ENCODE results near the gene STK4.

Gene STK4

GRCh38 chr20:45087814-45088213 is 121.5 kb downstream of the STK4 start:
- no peak overlapping the region for H3K4me3 ChIP-seq (ENCODE audit: low read depth, low read length)

GRCh38 chr20:45088247-45088646 is 121.9 kb downstream of the STK4 start:
- Histone ChIP-seq H3K27ac (ENCODE audit: low read depth, low read length) (no peak overlapping the region), H3K36me3 (ENCODE audit: control insufficient read depth, insufficient read depth, low read length) (no peaks in the 10 kb centered on the region), H3K4me3 (ENCODE audit: low read depth, low read length) (no peak overlapping the region), H3K9ac (ENCODE audit: low read depth, low read length) (no peak overlapping the region), H3K9me3 (ENCODE audit: control insufficient read depth, insufficient read depth, low read length) (no peaks in the 10 kb centered on the region), H3K27me3 (ENCODE audit: control insufficient read depth, insufficient read depth, low read length) (no peaks in the 10 kb centered on the region), H3K4me1 (ENCODE audit: control insufficient read depth, insufficient read depth, low read length) (0 out of 2 replicates have a peak, but pooled peaks cover 8% of the 10 kb centered on the region)

More at GRCh38 chr20:45087814-45088213, 121.5 kb downstream of the STK4 start:
- Histone ChIP-seq H3K9ac (ENCODE audit: low read depth, low read length) (no peak overlapping the region), H3K4me1 (ENCODE audit: control insufficient read depth, insufficient read depth, low read length) (0 out of 2 replicates have a peak, but pooled peaks cover 8% of the 10 kb centered on the region), H3K27ac (ENCODE audit: low read depth, low read length) (no peak overlapping the region), H3K36me3 (ENCODE audit: control insufficient read depth, insufficient read depth, low read length) (no peaks in the 10 kb centered on the region), H3K9me3 (ENCODE audit: control insufficient read depth, insufficient read depth, low read length) (no peaks in the 10 kb centered on the region), H3K27me3 (ENCODE audit: control insufficient read depth, insufficient read depth, low read length) (no peaks in the 10 kb centered on the region)

GRCh38 chr20:45090481-45090880 is 124.2 kb downstream of the STK4 start:
- Histone ChIP-seq H3K9ac (ENCODE audit: low read depth, low read length) (no peak overlapping the region), H3K36me3 (ENCODE audit: control insufficient read depth, insufficient read depth, low read length) (no peaks in the 10 kb centered on the region), H3K27me3 (ENCODE audit: control insufficient read depth, insufficient read depth, low read length) (no peaks in the 10 kb centered on the region), H3K4me3 (ENCODE audit: low read depth, low read length) (no peak overlapping the region), H3K27ac (ENCODE audit: low read depth, low read length) (no peak overlapping the region), H3K4me1 (ENCODE audit: control insufficient read depth, insufficient read depth, low read length) (peaks cover 9% of the 10 kb centered on the region; the same call in 1 of the 2 replicates), H3K9me3 (ENCODE audit: control insufficient read depth, insufficient read depth, low read length) (no peaks in the 10 kb centered on the region)

GRCh38 chr20:45091366-45091765 is 125.1 kb downstream of the STK4 start:
- Histone ChIP-seq H3K27me3 (ENCODE audit: control insufficient read depth, insufficient read depth, low read length) (0 out of 2 replicates have a peak, but pooled peaks cover 2% of the 10 kb centered on the region), H3K4me1 (ENCODE audit: control insufficient read depth, insufficient read depth, low read length) (peaks cover 11% of the 10 kb centered on the region; the same call in 1 of the 2 replicates), H3K27ac (ENCODE audit: low read depth, low read length) (no peak overlapping the region), H3K4me3 (ENCODE audit: low read depth, low read length) (no peak overlapping the region), H3K36me3 (ENCODE audit: control insufficient read depth, insufficient read depth, low read length) (no peaks in the 10 kb centered on the region), H3K9me3 (ENCODE audit: control insufficient read depth, insufficient read depth, low read length) (no peaks in the 10 kb centered on the region), H3K9ac (ENCODE audit: low read depth, low read length) (no peak overlapping the region)

GRCh38 chr20:45092898-45093297 is 126.6 kb downstream of the STK4 start:
- H3K4me1 ChIP-seq (ENCODE audit: control insufficient read depth, insufficient read depth, low read length) = peaks cover 8% of the 10 kb centered on the region; the same call in 1 of the 2 replicates
- no peak overlapping the region for H3K9ac ChIP-seq (ENCODE audit: low read depth, low read length)
- H3K27me3 ChIP-seq (ENCODE audit: control insufficient read depth, insufficient read depth, low read length) = peaks cover 15% of the 10 kb centered on the region
- H3K27ac ChIP-seq (ENCODE audit: low read depth, low read length) = no peak overlapping the region
- no peaks in the 10 kb centered on the region for H3K9me3 ChIP-seq (ENCODE audit: control insufficient read depth, insufficient read depth, low read length)
- H3K4me3 ChIP-seq (ENCODE audit: low read depth, low read length) = no peak overlapping the region
- H3K36me3 ChIP-seq (ENCODE audit: control insufficient read depth, insufficient read depth, low read length) = no peaks in the 10 kb centered on the region

- H3K36me3 ChIP-seq (ENCODE audit: control insufficient read depth, insufficient read depth, low read length) = no peaks in the 10 kb centered on the region
- H3K9ac ChIP-seq (ENCODE audit: low read depth, low read length) = no peak overlapping the region
- H3K4me3 ChIP-seq (ENCODE audit: low read depth, low read length) = no peak overlapping the region
- H3K27me3 ChIP-seq (ENCODE audit: control insufficient read depth, insufficient read depth, low read length) = peaks cover 27% of the 10 kb centered on the region
- H3K4me1 ChIP-seq (ENCODE audit: control insufficient read depth, insufficient read depth, low read length) = peaks cover 6% of the 10 kb centered on the region
- H3K9me3 ChIP-seq (ENCODE audit: control insufficient read depth, insufficient read depth, low read length) = no peaks in the 10 kb centered on the region
- no peak overlapping the region for H3K27ac ChIP-seq (ENCODE audit: low read depth, low read length)
These were observed 127.9 kb downstream of the STK4 start for GRCh38 chr20:45094201-45094600.

- H3K9me3 ChIP-seq (ENCODE audit: control insufficient read depth, insufficient read depth, low read length) = no peaks in the 10 kb centered on the region
- peaks cover 35% of the 10 kb centered on the region for H3K27me3 ChIP-seq (ENCODE audit: control insufficient read depth, insufficient read depth, low read length)
- no peaks in the 10 kb centered on the region for H3K36me3 ChIP-seq (ENCODE audit: control insufficient read depth, insufficient read depth, low read length)
- H3K4me1 ChIP-seq (ENCODE audit: control insufficient read depth, insufficient read depth, low read length) = peaks cover 6% of the 10 kb centered on the region
- H3K27ac ChIP-seq (ENCODE audit: low read depth, low read length) = no peak overlapping the region
- no peak overlapping the region for H3K9ac ChIP-seq (ENCODE audit: low read depth, low read length)
- H3K4me3 ChIP-seq (ENCODE audit: low read depth, low read length) = no peak overlapping the region
These were observed 128.7 kb downstream of the STK4 start for GRCh38 chr20:45094864-45095574.

GRCh38 chr20:45095805-45096238 is 129.5 kb downstream of the STK4 start:
- H3K9me3 ChIP-seq (ENCODE audit: control insufficient read depth, insufficient read depth, low read length) = no peaks in the 10 kb centered on the region
- peaks cover 43% of the 10 kb centered on the region for H3K27me3 ChIP-seq (ENCODE audit: control insufficient read depth, insufficient read depth, low read length)
- no peak overlapping the region for H3K27ac ChIP-seq (ENCODE audit: low read depth, low read length)
- no peak overlapping the region for H3K9ac ChIP-seq (ENCODE audit: low read depth, low read length)
- H3K4me3 ChIP-seq (ENCODE audit: low read depth, low read length) = no peak overlapping the region
- H3K36me3 ChIP-seq (ENCODE audit: control insufficient read depth, insufficient read depth, low read length) = no peaks in the 10 kb centered on the region
- H3K4me1 ChIP-seq (ENCODE audit: control insufficient read depth, insufficient read depth, low read length) = peaks cover 6% of the 10 kb centered on the region

- Histone ChIP-seq H3K4me1 (ENCODE audit: control insufficient read depth, insufficient read depth, low read length) (peaks cover 11% of the 10 kb centered on the region), H3K9me3 (ENCODE audit: control insufficient read depth, insufficient read depth, low read length) (no peaks in the 10 kb centered on the region), H3K9ac (ENCODE audit: low read depth, low read length) (no peak overlapping the region), H3K27me3 (ENCODE audit: control insufficient read depth, insufficient read depth, low read length) (peaks cover 50% of the 10 kb centered on the region), H3K4me3 (ENCODE audit: low read depth, low read length) (no peak overlapping the region), H3K36me3 (ENCODE audit: control insufficient read depth, insufficient read depth, low read length) (no peaks in the 10 kb centered on the region), H3K27ac (ENCODE audit: low read depth, low read length) (no peak overlapping the region)
These were observed 130.5 kb downstream of the STK4 start for GRCh38 chr20:45096781-45097180.

GRCh38 chr20:45097485-45098102 is 131.3 kb downstream of the STK4 start:
- H3K27me3 ChIP-seq (ENCODE audit: control insufficient read depth, insufficient read depth, low read length) = peaks cover 50% of the 10 kb centered on the region
- no peak overlapping the region for H3K27ac ChIP-seq (ENCODE audit: low read depth, low read length)
- no peaks in the 10 kb centered on the region for H3K9me3 ChIP-seq (ENCODE audit: control insufficient read depth, insufficient read depth, low read length)
- H3K36me3 ChIP-seq (ENCODE audit: control insufficient read depth, insufficient read depth, low read length) = no peaks in the 10 kb centered on the region
- no peak overlapping the region for H3K9ac ChIP-seq (ENCODE audit: low read depth, low read length)
- no peak overlapping the region for H3K4me3 ChIP-seq (ENCODE audit: low read depth, low read length)
- peaks cover 11% of the 10 kb centered on the region for H3K4me1 ChIP-seq (ENCODE audit: control insufficient read depth, insufficient read depth, low read length)

- Histone ChIP-seq H3K27ac (ENCODE audit: low read depth, low read length) (no peak overlapping the region), H3K27me3 (ENCODE audit: control insufficient read depth, insufficient read depth, low read length) (peaks cover 50% of the 10 kb centered on the region), H3K36me3 (ENCODE audit: control insufficient read depth, insufficient read depth, low read length) (no peaks in the 10 kb centered on the region), H3K9me3 (ENCODE audit: control insufficient read depth, insufficient read depth, low read length) (no peaks in the 10 kb centered on the region), H3K9ac (ENCODE audit: low read depth, low read length) (no peak overlapping the region; the same call in 1 of the 2 replicates), H3K4me1 (ENCODE audit: control insufficient read depth, insufficient read depth, low read length) (peaks cover 11% of the 10 kb centered on the region), H3K4me3 (ENCODE audit: low read depth, low read length) (peak overlapping the region; percentile 11; the same call in 1 of the 2 replicates)
These were observed 131.9 kb downstream of the STK4 start for GRCh38 chr20:45098103-45098773.
